DMS153 (cell line): ENCODE results near the gene AMIGO3.
"Not testable (repeated sequence)": the region's sequence is repeated elsewhere in the genome, so short reads cannot be mapped to it uniquely, and the experiment has no call there.

Source experiments
- DNase-seq: peaks from one replicate; lab custom pipeline; 2025; lab: John Stamatoyannopoulos, UW

Gene AMIGO3

GRCh38 chr3:49709852-49710251, 9.6 kb downstream of the AMIGO3 start:
- DNase-seq = no peak

- no peak for DNase-seq
Observed at GRCh38 chr3:49707113-49707480, 12.4 kb downstream of the AMIGO3 start.

- no peak for DNase-seq
Observed at GRCh38 chr3:49706456-49707112, 12.9 kb downstream of the AMIGO3 start.

- no peak for DNase-seq
Observed at GRCh38 chr3:49705390-49705960, 14.0 kb downstream of the AMIGO3 start.

GRCh38 chr3:49704629-49705028, 14.9 kb downstream of the AMIGO3 start:
- DNase-seq = no peak

GRCh38 chr3:49703956-49704355, 15.5 kb downstream of the AMIGO3 start:
- DNase-seq = no peak

GRCh38 chr3:49703443-49703927, 16.0 kb downstream of the AMIGO3 start:
- DNase-seq = peak; percentile 17

- no peak for DNase-seq
Observed at GRCh38 chr3:49702672-49703071, 16.8 kb downstream of the AMIGO3 start.

GRCh38 chr3:49701388-49702077, 18.0 kb downstream of the AMIGO3 start:
- DNase-seq = no peak

- no peak for DNase-seq
Observed at GRCh38 chr3:49700453-49701128, 18.9 kb downstream of the AMIGO3 start.

GRCh38 chr3:49700014-49700413, 19.5 kb downstream of the AMIGO3 start:
- no peak for DNase-seq

- DNase-seq = no peak
Observed at GRCh38 chr3:49699281-49699979, 20.1 kb downstream of the AMIGO3 start.

- DNase-seq = not testable (repeated sequence)
Observed at GRCh38 chr3:49695350-49696015, 24.0 kb downstream of the AMIGO3 start.

- not testable (repeated sequence) for DNase-seq
Observed at GRCh38 chr3:49694409-49695070, 24.9 kb downstream of the AMIGO3 start.

GRCh38 chr3:49691481-49691880, 28.0 kb downstream of the AMIGO3 start:
- DNase-seq = not testable (repeated sequence)

- not testable (repeated sequence) for DNase-seq
Observed at GRCh38 chr3:49690856-49691255, 28.6 kb downstream of the AMIGO3 start.

- not testable (repeated sequence) for DNase-seq
Observed at GRCh38 chr3:49689908-49690624, 29.4 kb downstream of the AMIGO3 start.

- DNase-seq = no peak
Observed at GRCh38 chr3:49689046-49689907, 30.2 kb downstream of the AMIGO3 start, which contains the start of the genes MST1 and RNF123. Gene MST1 (minus strand): TSS chr3:49689474. CDS start chr3:49688691, 783 bp downstream. Gene RNF123 (plus strand): TSS chr3:49689557. CDS start chr3:49691166, 1,609 bp downstream.
